NCI-H526 treated with DMSO at 0.1 percent for 48 hours (cell line): ENCODE data around the gene COL19A1.

Source experiments
- DNase-seq: peaks from one replicate; lab custom pipeline; 2025; lab: John Stamatoyannopoulos, UW

Gene COL19A1

DNA sequence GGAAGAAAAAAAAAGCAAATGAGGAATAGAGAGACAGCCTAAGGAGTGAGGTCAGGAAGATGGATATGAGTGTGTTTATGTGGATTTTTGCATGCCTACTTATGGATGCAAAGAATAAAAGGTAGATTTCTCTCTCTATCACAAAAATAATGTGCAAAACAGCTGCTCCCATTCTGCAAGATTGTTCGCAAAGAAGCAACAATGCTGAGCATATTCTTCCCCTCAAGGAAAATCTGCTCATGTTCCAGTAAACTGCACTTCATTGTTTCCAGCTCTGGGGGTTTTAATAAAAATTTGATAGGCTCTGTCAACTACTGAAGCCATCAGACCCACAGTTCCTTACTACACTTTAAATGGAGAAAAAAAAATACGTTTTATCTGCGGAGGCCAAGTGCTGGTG is 259.2 kb downstream of the COL19A1 start:
- DNase-seq = no peak

GRCh38 chr6:70129341-70129740 is 263.0 kb downstream of the COL19A1 start:
- DNase-seq = no peak

DNA sequence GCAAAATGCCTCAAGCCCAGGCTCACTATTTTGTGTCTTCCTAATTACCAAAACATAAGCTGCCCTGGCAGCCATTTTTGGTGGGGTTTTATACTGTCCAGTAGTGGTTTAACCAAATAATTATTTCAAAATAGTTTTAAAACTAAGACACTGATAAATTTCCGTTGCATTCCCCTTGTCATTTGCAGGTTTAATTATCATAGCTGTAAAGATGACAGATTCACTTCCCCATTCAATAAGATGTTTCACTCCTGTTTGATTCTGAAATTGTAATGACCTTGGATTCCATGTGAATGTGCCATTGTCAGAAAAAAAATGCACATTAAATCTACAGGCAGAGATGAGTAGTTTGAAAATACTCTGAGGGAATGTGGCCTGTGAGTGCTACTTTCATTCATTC is 264.5 kb downstream of the COL19A1 start:
- no peak for DNase-seq

DNA sequence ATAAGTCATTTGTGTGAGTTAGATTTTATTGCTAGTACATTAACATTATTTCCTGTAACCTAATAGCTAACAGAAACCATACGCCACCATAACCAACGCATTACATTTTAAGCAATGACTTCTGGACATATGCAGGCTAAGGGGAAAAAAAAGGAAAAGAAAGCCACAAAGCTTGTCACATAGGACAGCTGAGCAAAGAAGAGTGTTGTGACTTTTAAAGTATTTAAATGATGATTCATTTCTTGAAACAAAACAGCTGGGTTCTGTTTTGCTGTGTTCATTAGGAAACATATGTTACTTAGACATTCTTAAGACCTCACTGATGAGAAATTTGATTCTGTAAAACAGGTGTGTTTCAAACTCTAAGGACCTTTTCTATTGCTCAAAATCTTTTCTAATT is 265.2 kb downstream of the COL19A1 start:
- DNase-seq = no peak

DNA sequence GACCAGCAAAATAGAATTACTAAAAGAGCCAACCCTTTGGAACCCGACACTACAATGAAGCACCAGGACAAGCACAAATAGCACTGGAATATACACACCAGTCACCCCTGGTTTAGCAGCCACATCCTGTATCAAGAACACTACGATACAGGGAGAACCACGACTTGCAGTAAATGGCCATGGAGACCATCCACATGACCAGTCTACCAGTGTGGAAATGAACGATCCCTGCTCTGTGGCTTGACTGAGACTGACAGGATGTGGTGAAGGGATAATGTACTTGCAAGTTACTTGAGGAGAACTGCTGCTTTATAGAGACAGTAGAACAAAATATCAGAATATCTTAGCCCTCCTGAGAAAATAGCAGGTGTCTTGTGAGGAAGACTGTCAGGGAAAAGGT is 266.9 kb downstream of the COL19A1 start:
- DNase-seq = no peak

DNA sequence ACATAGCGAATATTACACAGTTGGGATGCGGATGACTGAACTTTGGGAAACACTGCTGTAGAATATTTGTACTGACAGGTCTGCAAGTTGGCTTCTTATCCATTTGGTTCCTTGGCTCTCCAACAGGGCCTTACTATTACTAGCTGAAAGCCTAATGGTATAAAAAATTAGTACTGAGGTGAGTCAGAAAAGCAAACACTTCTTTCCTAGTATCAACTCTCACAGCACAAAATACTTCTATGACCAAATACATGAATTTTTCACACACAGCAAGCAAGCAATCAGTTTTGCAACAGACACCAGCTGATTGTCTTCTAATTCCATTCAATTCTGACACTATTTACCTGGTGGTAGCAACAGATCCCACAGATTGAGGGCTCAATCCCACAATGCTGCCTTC is 268.2 kb downstream of the COL19A1 start:
- DNase-seq = no peak

DNA sequence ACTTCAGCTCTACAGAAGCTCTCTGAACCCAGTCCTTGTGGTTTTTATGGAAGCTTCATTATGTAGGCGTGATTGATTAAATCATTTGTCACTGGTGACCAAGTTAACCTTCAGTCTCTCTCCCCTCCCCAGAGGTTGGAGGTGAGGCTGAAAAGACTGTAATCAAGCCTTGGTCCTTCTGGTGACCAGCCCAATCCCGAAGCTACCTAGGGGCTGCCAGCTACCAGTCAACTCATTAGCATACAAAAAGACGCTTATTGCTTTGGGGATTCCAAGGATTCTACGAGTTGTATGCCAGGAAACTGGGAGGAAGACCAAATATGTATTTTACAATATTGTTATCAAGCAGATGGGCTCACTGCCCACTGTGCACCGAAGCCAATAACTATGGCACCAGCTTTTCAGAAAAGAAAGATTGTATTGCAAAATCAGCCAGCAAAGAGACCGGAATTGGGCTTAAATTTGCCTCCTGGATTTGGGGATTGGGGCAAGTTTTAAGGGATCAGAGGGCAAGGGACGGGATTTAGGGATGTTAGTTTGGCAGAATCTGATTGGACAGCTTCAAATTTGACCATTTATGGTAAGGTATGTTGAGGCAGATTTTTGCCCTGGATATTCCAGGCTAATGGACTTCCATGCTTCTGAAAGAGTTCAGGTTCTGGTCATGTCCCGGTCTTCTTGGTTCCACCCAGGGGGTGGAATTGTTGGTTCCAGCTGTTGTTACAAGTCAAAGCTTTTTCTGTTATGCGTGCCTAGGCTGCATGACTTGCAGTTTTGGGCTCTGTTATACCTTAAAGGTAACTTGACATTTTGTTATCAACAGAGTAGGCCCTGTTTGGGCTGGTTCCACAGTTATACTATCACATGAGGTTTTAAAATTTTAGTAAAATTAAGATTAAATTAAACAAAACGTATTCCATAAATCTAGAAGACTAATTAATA is 269.1 kb downstream of the COL19A1 start:
- no peak for DNase-seq

DNA sequence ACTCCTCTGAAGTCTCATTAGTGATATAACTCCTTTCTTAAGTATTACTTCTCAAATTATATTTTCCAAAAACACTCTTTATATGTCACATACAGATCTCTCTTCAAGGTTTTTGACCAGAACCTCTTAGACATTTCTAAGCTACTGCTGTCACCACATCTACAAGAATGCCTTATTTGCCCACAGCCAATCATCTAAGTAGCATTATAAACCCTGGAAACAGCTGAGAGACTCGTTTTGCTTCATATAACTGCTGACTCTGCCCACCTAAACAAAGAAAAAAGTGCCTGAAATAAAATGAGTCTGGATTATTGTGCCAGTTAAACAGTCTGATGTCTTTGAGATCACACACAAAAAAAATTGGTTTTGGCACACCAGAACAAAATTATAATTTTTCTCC is 270.6 kb downstream of the COL19A1 start:
- DNase-seq = no peak

- DNase-seq = no peak
Observed at GRCh38 chr6:70140496-70140895, 274.1 kb downstream of the COL19A1 start.

DNA sequence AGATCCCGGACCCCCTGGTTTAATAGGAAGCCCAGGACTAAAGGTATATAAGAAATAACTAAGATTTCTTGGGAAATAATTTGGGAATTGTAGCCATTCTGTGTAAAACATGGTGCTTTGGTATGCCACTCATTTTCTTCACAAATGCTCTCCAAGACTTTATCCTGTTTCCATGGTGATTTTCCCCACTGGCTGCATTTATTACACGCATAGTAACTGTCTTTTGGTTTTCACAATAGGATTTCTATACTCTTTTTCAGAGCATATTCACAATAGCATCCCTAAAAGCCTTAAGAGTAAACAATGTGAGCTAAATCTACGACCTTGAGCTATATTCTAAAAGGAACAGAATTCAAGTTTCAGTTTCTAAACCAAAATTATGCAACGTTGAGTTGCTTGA is 275.7 kb downstream of the COL19A1 start:
- DNase-seq = no peak

DNA sequence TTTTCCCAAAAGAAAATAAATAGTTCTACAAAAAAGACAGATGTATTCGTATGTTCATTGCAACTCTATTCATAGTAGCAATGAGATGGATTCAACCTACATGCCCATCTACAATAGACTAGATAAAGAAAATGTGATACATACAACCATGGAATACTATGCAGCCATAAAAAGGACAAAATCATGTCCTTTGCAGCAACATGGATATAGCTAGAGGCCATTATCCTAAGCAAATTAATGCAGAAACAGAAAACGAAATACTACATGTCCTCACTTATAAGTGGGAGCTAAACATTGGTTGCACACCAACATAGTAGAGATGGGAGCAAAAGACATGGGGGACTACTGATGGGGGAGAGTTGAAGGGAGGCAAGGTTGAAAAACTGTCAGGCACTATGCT is 278.8 kb downstream of the COL19A1 start:
- no peak for DNase-seq

DNA sequence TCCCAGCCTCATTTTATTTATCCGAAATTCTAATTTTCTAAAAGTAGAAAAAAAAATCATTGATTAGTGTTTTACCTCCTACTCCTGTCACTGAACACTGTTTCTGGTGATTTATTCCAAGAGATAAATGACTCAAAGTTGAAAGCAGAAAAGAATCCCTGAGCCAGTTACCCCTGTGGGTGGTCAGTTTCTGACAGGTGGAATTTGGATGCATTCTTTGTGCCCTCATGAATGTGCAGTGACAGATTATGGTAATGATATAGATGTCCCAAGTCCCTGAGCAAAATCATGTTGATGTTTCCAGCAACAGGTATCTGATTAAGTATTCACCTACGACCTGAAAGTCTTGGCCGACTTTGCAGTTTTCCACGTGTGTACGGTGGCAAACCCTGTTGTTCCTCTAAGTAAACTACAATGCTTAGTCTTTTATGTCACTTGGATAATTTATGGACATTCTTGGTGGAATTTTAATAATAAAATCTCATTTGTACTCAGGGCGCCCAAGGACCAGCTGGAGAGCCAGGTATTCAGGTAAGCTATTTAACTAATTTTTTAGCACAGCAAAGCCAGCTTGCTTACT is 282.9 kb downstream of the COL19A1 start:
- no peak for DNase-seq

- no peak for DNase-seq
Observed at GRCh38 chr6:70150521-70150920, 284.2 kb downstream of the COL19A1 start.

DNA sequence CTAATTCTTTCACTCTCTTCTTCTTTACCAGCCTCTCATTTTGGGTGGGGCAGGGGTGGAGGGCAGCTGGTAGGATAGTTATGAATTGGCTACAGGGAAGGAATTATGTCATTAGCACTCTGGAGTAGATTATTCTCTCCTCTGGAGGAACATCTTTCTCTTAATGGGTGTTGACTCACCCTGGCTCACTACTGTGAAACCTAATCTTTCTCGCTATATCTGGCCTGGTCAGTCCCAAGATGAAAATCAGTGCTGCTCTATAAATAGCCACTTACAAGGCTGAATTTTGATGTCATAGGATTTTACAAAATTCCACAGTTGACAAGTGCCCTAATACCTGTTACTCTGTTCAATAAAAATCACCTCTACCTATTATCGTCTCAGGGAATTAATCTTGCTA is 285.3 kb downstream of the COL19A1 start:
- no peak for DNase-seq

DNA sequence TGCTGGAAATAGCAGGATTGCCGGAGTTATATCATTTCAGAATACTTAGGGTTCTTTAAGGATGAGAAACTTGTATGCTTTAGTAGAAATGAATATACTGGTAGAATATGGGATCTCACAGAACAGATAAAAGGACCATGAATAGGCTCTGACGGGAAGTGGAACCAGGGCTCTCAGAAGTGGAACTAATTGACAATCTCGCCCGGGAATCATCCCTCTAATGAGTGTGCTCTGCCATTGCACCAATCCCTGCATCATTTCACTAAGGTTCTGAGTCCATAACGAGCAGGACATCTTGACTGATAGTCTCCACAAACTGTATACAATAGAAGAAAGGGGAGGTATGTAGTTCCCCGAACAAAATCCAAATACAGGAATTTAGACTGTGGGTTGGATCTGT is 286.4 kb downstream of the COL19A1 start:
- no peak for DNase-seq

DNA sequence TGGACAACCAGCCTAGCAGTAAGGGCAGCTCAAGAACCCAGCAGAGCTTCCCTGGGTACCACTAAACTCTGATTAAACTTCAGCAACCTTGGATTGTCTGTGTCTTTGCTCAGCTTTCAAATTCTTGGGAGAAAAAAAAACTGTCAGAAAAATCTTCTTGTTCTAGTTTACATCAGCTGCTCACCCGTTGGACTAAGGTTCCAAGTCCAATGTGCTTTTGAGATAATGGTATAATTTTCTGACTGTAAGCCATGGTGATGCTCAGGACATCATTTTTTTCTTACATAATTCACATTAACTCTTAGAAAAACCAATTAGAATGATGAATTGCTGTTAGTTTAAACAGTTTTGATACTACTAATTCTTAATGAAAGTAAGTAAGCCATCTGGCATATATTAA is 290.7 kb downstream of the COL19A1 start:
- no peak for DNase-seq

GRCh38 chr6:70160276-70160675 is 293.9 kb downstream of the COL19A1 start:
- no peak for DNase-seq

GRCh38 chr6:70162972-70163371 is 296.6 kb downstream of the COL19A1 start:
- DNase-seq = no peak

- no peak for DNase-seq
Observed at GRCh38 chr6:70163795-70164194, 297.4 kb downstream of the COL19A1 start.

- DNase-seq = no peak
Observed at GRCh38 chr6:70164556-70164955, 298.2 kb downstream of the COL19A1 start.

GRCh38 chr6:70166088-70166958 is 300.0 kb downstream of the COL19A1 start:
- peak; percentile 23 for DNase-seq

DNA sequence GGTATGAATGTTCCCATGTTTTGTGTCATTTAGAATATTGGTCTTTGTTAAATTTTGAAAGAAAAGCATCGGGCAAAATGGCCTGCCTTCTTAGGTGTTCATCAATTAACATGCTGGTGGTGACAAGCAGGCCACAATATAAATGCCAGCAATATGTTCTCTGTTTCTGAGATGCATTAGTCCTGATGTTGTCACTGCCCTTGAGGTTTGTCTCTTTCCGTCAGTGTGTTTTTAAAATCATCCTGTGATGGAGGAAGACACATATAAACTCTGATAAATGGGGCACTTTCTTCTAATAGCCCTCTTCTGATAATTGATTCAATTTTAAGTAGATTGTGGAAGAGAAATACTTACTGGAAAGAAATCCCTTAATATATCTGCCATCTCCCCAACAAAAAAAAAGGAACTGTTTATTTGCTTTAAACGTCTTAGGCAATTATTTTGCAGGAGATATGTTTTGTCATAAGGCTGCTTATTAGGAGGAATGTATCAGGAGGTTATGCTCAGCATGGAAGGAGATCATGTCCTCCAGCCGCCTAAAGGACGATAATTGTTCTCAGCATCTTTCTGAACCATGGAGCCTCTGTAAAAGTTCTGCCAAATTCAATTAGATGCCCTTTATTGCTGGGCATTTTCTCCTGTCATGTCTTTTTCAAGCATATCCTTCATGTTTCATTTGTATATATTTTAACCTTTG is 302.5 kb downstream of the COL19A1 start:
- no peak for DNase-seq
